OCI-LY1 (cell line): ENCODE results near the gene GAS1.

Experiments used
- H2AFZ ChIP-seq: fragments of 200-600 bp; sonication (generic), shearing (Covaris generic); 2 replicates; pipeline ENCODE4 v1.6.0; 2014; ENCODE audit warnings: antibody characterized with exemption, mild to moderate bottlenecking, low read length
- H3F3A ChIP-seq: fragments of 200-600 bp; sonication (generic), shearing (Covaris generic); 2 replicates; pipeline ENCODE4 v1.6.0; 2014; ENCODE audit warnings: mild to moderate bottlenecking, antibody characterized with exemption, low read length, moderate library complexity; ENCODE audit not compliant: insufficient read depth
- H3K27ac ChIP-seq: fragments of 200-600 bp; sonication (generic); 2 replicates; pipeline ENCODE4 v1.5.1; 2014; ENCODE audit warnings: low read length, mixed run types, mild to moderate bottlenecking, low read depth; ENCODE audit not compliant: poor library complexity, severe bottlenecking
- H3K27me3 ChIP-seq: fragments of 200-600 bp; sonication (generic); 2 replicates; pipeline ENCODE4 v1.6.0; 2014; ENCODE audit warnings: antibody characterized with exemption, mild to moderate bottlenecking, low read length, moderate library complexity; ENCODE audit not compliant: insufficient read depth
- H3K36me3 ChIP-seq: fragments of 200-600 bp; sonication (generic); 2 replicates; pipeline ENCODE4 v1.6.1; 2014; ENCODE audit warnings: mild to moderate bottlenecking, antibody characterized with exemption, low read length, moderate library complexity, mixed read lengths; ENCODE audit not compliant: insufficient read depth
- H3K4me1 ChIP-seq: fragments of 200-600 bp; sonication (generic); 2 replicates; pipeline ENCODE4 v1.5.1; 2014; ENCODE audit warnings: mild to moderate bottlenecking, low read length, moderate library complexity; ENCODE audit not compliant: insufficient read depth, severe bottlenecking
- H3K4me2 ChIP-seq: fragments of 200-600 bp; sonication (generic), shearing (Covaris generic); 2 replicates; pipeline ENCODE4 v1.6.1; 2014; ENCODE audit warnings: low read length
- H3K4me3 ChIP-seq: fragments of 200-600 bp; sonication (generic); 2 replicates; pipeline ENCODE4 v1.5.1; 2014; ENCODE audit warnings: low read length, low read depth, mild to moderate bottlenecking, mixed read lengths; ENCODE audit not compliant: poor library complexity, severe bottlenecking
- H3K79me2 ChIP-seq: fragments of 200-600 bp; shearing (Covaris generic); 2 replicates; pipeline ENCODE4 v1.6.1; 2016; ENCODE audit warnings: mixed run types, low read length, mixed read lengths; ENCODE audit not compliant: insufficient read depth
- H3K9ac ChIP-seq: fragments of 200-600 bp; sonication (generic), shearing (Covaris generic); 2 replicates; pipeline ENCODE4 v1.6.1; 2014; ENCODE audit warnings: mild to moderate bottlenecking, low read length, mixed read lengths
- H3K9me2 ChIP-seq: fragments of 200-600 bp; sonication (generic), shearing (Covaris generic); 2 replicates; pipeline ENCODE4 v1.6.1; 2014; ENCODE audit warnings: low read depth, mild to moderate bottlenecking, low read length, mixed read lengths
- H3K9me3 ChIP-seq: fragments of 200-600 bp; shearing (Covaris generic); 2 replicates; pipeline ENCODE4 v1.6.1; 2014; ENCODE audit warnings: low read length, mixed read lengths
- H4K20me1 ChIP-seq: fragments of 200-600 bp; sonication (generic), shearing (Covaris generic); 2 replicates; pipeline ENCODE4 v1.6.0; 2016; ENCODE audit warnings: mild to moderate bottlenecking, low read length; ENCODE audit not compliant: insufficient read depth
- EZH2 ChIP-seq: fragments of 200-600 bp; sonication (generic), shearing (Covaris generic); IDR thresholded peaks from 2 replicates; pipeline ENCODE4 v1.8.0; 2017; ENCODE audit warnings: borderline replicate concordance, mixed run types, mild to moderate bottlenecking, antibody characterized with exemption, low read length, moderate library complexity, mixed read lengths
- TF ChIP-seq, protein P1 (sequence below): fragments of 200-600 bp; sonication (generic), shearing (Covaris generic); IDR thresholded peaks from 2 replicates; pipeline ENCODE4 v1.5.1; 2017; ENCODE audit warnings: mild to moderate bottlenecking, antibody characterized with exemption, low read length, moderate library complexity, mixed read lengths

GAS1 gene

GRCh38 chr9:86909388-86909787 is 37.9 kb downstream of the GAS1 start:
- no peaks in the 10 kb centered on the region for H3K9me2 ChIP-seq
- no peak overlapping the region for H3K9ac ChIP-seq
- H3K79me2 ChIP-seq = no peaks in the 10 kb centered on the region
- TF ChIP-seq, protein P1, sequence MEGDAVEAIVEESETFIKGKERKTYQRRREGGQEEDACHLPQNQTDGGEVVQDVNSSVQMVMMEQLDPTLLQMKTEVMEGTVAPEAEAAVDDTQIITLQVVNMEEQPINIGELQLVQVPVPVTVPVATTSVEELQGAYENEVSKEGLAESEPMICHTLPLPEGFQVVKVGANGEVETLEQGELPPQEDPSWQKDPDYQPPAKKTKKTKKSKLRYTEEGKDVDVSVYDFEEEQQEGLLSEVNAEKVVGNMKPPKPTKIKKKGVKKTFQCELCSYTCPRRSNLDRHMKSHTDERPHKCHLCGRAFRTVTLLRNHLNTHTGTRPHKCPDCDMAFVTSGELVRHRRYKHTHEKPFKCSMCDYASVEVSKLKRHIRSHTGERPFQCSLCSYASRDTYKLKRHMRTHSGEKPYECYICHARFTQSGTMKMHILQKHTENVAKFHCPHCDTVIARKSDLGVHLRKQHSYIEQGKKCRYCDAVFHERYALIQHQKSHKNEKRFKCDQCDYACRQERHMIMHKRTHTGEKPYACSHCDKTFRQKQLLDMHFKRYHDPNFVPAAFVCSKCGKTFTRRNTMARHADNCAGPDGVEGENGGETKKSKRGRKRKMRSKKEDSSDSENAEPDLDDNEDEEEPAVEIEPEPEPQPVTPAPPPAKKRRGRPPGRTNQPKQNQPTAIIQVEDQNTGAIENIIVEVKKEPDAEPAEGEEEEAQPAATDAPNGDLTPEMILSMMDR = no peak
- no peak for TF ChIP-seq EZH2
- no peak overlapping the region for H3K27ac ChIP-seq
- H3K36me3 ChIP-seq = no peaks in the 10 kb centered on the region
- no peak overlapping the region for H2AFZ ChIP-seq
- no peaks in the 10 kb centered on the region for H4K20me1 ChIP-seq
- H3K4me2 ChIP-seq = no peak overlapping the region
- H3K27me3 ChIP-seq = no peaks in the 10 kb centered on the region
- no peaks in the 10 kb centered on the region for H3K4me1 ChIP-seq
- H3K9me3 ChIP-seq = no peaks in the 10 kb centered on the region
- H3F3A ChIP-seq = no peaks in the 10 kb centered on the region
- no peak overlapping the region for H3K4me3 ChIP-seq

DNA sequence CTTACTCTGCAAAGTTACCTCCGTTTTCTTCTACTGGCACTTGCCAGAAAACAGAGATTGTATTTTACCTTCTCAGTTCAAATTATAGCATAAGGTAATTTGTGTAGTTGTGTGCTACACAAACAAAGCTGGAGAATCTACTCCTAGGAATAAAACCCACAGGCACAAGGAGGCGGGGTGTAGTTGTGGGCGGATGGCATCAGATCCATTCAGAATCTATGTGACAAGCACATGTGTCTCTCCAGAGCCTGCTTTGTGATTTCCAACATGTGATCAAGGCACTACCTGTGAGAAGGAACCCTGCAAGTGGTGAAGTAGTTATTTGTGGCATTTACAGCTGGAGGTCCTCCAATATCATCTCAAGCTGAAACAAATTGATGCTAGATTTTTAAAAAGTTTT is 39.0 kb downstream of the GAS1 start:
- no peaks in the 10 kb centered on the region for H3K9me2 ChIP-seq
- no peaks in the 10 kb centered on the region for H3K79me2 ChIP-seq
- no peaks in the 10 kb centered on the region for H3K9me3 ChIP-seq
- H3K4me1 ChIP-seq = no peaks in the 10 kb centered on the region
- H3F3A ChIP-seq = no peaks in the 10 kb centered on the region
- no peak overlapping the region for H3K4me2 ChIP-seq
- no peaks in the 10 kb centered on the region for H4K20me1 ChIP-seq
- no peaks in the 10 kb centered on the region for H3K27me3 ChIP-seq
- no peak overlapping the region for H3K4me3 ChIP-seq
- no peak overlapping the region for H3K27ac ChIP-seq
- no peak for TF ChIP-seq EZH2
- TF ChIP-seq, protein P1 = no peak
- no peak overlapping the region for H3K9ac ChIP-seq
- no peaks in the 10 kb centered on the region for H3K36me3 ChIP-seq
- no peak overlapping the region for H2AFZ ChIP-seq

GRCh38 chr9:86907346-86907745 is 40.0 kb downstream of the GAS1 start:
- Histone ChIP-seq H4K20me1 (no peaks in the 10 kb centered on the region), H3K9me2 (no peaks in the 10 kb centered on the region), H3K27me3 (no peaks in the 10 kb centered on the region), H3K9me3 (no peaks in the 10 kb centered on the region), H3K79me2 (no peaks in the 10 kb centered on the region), H3K36me3 (no peaks in the 10 kb centered on the region), H3K4me2 (no peak overlapping the region), H3F3A (no peaks in the 10 kb centered on the region), H3K4me1 (no peaks in the 10 kb centered on the region), H3K27ac (no peak overlapping the region), H3K4me3 (no peak overlapping the region), H3K9ac (no peak overlapping the region), H2AFZ (no peak overlapping the region)
- TF ChIP-seq EZH2 = no peak
- TF ChIP-seq, protein P1 = no peak
